HG02759 (cell line): ENCODE results near the gene SORCS2.

ENCODE experiments used
- ATAC-seq: cut with Tn5 transposase; IDR thresholded peaks from one replicate; pipeline ENCODE4 v1.9.1; 2021; ENCODE audit warnings: mild to moderate bottlenecking, moderate library complexity; ENCODE audit not compliant: unreplicated experiment

SORCS2 gene

DNA sequence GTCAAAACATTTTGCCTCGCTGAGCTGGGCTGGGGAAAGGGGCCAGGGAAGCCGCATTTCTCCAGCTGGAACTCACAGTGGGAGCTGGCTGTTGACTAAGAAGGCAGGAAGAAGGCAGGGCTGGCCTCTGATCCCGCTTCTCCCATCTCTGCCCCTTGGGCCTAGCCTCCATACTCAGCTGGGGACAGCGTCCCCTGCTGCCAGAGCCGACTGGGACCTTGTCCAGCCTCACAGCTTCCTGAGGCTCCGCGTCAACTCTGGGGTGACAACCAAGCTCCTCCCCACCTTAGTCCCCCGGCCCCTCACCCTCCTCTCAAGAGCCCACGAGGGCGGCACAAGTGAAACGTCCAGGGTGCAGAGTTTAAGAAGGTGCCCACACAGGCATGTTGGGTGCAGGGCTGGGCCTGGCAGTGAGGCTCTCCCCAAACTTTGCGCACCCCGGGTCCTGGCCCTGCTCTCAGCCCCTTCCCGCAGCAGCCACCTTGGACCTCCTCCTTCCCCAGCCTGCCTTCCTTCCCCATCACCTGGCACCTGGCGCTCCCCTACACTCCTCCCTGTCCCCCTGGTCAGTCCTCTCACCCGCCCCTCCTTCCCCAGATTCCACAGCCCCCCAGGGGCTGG is 141.6 kb downstream of the SORCS2 start:
- no peak for ATAC-seq

DNA sequence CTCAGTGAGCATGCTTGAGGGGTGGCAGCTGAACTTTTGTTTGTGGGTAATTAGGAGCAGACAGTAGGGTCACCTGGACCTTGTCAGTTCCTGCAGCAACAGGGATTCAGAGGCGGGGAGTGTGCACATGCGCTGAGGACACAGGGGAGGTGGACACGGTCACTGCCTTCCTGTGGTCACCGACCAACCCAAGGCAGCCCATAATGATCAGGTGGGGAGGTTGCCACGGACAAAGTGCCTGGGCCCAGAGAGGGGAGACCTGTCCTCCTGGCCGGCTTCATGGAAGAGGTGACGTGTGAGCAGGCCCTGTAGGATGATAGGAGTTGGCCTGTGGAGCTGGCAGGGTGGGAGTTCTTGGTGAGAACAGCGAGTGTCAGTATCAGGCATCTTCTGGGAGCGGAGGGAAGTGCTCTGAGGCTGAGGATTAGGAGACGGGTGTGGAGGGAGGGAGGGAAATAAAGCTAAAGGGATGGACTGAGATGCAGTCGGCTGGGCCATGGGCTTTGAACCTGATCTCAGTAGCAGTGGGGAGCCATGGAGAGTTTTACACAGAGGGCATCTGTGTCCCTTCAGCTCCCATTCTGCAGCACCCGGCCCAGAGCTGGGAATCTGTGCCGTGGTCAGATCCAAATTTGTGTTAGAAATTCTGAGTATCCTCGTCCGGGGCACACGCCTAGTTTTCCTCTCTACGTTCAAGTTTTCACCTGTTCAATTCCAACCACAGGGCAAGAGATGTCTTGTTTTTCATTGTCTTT is 142.4 kb downstream of the SORCS2 start:
- no peak for ATAC-seq

DNA sequence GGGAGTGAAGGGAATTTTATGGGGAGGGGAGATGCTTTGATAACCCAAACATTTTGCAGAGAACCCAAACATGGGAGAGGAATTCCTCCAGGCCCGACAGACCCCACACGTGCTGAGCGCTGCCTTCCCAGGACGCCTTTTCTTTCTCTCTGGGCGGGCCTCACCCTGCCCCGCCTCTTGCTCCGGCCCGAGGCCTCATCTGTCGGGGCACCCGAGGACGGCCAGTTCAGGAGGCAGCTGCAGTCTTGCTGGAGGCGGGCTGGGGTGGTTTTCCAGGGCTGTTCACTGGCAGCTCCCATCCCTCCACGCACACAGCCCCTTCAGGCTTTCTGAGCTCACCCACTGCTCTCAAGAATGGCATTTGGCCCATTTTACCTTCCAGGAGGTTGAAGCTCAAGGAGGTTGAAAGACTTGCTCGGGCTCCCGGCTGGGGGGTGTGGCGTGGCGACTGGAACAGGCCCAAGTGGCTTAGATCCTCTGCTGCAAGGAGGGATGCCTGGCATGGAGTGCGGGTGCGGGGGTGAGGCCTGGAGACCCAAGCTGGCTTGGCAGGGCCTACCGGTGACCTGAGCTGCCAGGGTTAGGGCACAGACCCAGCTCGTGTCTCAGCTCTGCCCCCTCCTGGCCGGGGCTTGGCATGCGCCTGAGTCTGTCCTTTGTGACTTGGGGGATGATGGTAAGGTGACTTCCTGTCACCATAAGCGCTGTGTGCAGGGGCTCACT is 143.2 kb downstream of the SORCS2 start:
- ATAC-seq, result no peak

DNA sequence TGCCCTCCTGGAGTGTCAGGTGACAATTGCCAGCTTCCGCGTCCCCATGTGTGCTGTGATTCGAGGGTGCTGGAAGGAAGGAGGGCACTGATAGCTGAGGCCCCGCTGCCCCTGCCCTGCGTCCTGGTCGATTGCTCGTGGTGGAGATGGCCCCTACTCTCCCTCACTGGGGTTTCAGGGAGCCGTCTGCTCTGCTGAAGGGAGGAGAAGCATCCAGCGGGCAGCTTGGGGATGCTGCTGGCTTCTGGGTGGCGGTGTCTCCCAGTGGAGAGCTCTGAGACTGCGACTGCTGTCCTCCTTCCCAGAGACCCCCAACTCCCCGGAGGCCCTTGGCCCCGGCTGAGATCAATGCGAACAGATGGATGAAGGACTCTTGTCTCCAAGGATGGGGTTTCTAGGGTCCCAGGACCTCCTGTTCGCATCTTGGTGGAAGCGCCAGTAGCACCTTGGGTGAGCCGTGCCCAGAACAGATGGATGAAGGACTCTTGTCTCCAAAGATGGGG is 143.8 kb downstream of the SORCS2 start:
- no peak for ATAC-seq

DNA sequence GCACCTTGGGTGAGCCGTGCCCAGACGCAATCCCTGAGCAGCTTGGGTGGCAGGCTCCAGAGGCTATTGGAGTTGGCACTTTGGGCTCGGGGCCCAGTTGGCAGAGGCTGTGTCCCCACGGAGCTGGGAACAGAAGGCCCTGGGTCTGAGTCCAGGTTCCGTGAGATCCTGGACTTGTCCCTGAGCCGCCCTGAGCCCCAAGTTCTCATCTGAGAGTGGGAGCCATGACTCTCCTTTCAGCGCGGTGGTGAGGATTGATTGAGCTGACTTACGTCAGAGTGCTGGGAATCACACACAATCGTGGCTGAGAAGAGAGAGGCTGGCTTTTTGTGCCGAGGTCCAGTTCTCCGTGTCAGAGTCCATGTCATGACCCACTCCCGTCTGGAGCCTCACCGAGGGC is 144.4 kb downstream of the SORCS2 start:
- no peak for ATAC-seq

DNA sequence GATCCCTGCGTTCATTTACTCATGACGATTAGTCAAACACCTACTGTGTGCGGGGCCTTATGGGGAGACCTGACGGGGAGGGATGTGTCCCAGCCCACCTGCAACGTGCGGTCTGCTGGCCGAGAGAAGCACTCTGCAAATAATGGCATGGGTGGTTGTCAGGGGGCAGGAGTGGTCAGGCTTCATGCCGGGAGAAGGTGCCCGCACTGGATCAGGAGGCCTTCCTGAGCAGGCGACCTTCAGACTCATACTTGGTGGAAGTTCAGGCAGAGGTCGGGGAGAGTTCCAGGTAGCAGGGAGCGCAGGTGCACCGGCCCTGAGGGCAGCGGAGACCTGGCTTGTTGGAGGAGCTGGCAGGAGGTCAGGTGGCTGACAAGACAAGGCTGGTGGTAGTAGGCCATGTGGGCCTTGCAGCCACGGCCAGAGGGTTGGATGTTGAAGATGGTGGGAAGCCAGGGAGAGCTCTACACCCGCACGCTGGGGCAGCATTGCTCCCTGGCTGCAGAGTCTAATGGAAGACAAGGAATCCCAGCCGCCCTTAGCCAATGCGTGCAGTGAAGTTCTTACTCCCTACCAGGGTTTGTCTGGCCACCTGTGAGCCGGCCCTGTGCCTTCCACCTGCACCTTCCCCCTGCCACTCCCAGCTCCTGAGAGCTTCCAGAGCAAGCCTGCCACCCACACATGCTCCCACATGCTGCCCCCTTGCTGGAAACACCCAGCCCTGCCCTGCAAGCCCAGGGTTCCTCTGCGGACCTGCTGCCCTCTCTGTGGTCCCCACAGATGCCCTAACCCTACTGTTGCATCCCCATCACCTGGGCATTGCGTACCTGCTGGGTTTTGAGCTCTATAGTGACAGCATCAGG is 145.1 kb downstream of the SORCS2 start:
- no peak for ATAC-seq

DNA sequence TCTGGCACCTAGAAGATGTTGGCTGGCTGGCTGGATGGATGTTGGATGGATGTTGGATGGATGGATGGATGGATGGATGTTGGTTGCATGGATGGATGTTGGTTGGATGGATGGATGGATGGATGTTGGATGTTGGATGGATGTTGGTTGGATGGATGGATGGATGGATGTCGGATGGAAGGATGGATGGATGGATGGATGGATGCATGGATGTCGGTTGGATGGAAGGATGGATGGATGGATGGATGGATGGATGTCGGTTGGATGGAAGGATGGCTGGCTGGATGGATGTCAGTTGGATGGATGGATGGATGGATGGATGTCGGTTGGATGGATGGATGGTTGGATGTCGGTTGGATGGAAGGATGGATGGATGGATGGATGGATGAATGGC is 145.7 kb downstream of the SORCS2 start:
- no peak for ATAC-seq

DNA sequence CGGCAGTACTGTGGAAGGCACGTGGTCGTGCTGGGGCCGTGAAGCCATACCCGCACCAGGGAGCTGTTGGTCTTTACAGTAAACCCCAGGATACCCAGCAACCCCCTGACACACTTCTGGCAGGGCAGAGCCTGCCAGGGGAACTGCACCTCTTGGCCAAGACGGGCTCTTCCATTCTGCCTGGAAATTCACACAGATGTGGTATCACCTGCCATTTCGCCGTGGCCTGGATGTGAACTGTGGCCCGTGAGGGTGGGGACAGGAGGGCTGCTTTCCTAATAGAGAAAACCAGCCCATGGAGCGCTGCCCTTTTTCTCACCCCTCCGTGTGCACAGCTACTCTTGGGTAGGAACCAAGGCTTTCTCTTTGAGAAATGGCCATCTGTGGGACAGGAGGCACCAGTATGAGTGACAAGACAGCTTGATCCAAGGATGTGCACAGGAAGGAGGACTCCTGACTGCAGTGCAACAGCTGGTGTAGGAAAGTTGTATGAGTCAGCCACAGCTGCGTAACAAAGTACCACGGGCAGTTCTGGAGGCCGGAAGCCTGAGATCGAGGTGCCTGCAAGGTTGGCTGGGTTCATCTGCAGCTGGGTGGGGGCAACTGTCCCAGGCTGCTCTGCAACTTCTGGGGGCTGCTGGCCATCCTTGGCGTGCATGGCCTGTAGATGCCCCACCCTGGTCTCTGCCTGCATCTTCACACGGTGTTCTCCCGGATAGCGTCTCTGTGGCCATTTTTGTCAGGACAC is 146.7 kb downstream of the SORCS2 start:
- ATAC-seq, result no peak

DNA sequence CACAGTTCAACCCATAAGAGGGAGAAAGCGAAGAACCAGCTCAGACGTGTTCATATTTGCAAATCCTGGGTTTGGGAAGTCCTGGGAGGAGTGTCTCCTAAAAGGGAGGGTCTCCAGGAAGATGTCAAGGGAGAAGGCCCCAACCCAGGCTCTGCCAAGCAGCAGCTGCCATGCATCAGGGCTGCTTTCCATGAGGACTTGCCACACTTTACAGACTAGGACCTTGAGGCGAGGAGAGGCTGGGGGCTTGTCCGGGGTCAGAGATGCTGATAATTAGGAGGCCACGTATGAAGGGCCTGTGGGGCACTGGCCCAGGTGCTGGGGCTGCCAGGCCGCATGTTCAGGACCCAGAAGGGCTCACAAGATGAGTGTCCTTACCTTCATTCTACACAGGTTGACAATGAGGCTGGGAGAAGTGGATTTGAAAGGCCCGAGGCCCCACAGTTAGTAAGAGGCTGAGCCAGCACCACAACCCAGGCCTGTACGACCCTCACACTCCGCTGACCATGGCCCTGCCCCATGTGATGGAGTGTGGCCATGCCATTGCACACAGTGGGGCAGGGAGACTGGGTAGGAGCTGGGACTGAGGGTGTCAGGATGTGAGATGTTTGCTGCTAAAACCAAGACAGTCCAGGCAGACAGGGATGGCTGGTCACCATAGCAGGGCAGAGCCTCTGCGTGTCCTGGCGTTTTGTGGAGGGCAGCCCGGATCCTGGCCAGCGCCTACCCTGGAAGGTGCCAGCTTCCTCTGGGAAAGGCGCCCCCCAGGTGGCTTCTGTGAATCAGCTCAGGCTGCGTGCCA is 147.6 kb downstream of the SORCS2 start:
- no peak for ATAC-seq

DNA sequence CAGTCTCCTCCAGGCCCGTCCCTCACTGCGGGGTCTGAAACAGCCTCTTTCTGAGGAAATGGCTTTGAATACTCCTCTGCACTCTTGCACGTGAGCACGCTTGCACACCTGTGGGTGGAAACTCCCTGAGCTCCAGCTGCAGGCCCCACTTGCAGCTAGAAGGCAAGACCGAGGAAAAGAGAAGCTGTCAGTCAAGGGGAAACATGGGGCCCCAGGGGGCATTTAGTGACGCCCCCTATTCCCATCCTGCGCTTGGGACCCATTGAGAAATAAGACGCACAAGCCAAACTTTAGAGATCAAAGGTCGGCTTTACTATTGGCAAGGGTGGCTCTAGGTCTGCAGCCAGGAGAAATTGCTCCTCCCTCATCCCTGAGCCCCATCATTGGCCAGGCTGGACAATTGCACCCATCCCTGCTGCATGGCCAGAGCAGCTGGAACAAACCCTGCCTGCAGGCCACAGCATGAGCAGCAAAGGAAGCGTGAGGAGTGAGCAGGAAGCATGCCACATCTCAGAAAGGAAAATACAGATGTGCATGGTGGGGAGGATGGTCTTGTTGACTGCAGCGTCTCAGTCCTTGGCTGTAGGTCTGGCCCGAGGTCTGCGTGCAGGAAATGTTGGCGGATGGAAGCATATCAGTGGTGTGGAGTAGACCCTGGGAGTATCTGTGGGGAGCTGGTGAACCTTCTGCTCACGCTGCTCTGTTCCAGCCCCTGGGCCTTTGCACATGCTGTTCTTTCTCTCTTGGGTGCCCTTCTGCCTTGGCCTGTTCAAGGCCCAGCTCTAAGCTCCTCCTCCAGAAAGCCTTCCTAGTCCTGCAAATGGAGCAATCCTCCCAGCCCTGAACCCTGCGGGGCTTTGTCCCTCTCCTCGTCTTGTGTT is 148.5 kb downstream of the SORCS2 start:
- no peak for ATAC-seq

DNA sequence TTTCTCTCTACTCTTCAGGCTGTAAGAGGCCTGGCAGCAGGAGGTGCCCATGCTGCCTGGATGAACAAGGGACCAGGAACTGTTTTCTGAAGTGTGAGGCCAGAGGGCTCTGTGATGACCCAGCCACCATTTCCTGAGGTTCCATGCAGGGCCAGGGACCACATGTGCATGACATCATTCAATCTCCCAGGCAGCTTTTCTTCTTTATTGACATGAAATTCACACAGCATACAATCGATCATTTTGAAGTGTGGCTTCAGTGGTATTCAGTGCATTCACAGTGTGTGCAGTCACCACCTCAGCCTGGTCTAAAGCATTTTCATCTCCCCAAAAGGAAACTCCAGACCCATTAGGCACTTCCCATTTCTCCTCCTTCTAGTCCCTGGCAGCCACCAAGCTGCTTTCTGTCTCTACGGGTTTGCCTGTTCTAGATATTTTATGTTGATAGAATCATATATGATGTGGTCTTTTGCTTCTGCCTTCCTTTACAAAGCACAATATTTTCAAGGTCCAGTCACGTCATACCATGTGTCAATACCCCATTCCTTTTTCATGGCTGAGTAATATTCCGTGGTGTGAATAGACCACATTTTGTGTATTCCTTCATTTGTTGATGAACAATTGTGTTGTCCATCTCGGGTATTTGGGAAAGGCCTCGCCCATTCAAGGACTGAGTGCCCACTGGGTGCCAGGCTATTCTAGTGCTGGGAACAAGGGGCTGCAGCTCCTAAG is 149.3 kb downstream of the SORCS2 start:
- no peak for ATAC-seq

DNA sequence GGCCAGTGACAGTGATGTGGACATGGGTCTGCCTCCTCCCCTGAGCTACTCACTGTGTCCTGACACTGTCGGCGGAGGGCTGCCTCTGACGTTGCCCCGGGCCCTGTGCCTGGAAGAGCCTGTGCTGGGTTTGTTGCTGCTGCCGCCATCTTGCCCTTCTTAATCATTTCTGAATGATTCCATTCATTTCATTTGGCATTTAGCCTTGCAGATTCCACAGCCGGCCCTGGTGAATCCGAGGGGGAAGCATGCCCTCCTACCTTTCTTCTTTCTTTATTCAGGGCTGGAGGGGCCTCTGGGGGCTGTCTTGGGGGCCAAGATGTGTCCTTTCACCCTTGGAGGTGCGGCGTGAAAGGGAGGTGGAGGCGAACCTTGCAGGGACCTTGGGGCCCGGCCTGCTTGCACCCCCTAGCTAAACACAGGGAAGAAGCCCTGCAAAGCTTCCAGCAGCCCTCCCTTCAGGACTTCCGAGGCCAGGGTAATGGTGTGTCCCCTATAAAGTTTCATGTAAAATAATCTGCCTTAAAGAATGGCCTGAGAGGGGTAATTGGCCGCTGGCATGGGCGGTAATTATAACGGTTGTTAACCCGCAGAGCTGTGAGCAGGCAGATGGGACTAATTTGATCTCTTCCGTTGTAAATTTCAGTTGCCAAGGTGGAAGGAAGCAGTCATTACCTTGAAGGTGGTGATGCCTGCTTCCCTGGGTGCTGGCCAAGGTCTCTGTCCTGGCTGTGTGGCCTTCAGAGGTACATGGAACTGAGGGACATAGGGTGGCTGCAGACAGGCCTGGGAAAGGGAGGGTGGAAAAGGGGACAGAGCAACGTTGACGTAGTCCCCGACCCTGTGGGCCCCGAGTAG is 150.1 kb downstream of the SORCS2 start:
- ATAC-seq, result no peak

DNA sequence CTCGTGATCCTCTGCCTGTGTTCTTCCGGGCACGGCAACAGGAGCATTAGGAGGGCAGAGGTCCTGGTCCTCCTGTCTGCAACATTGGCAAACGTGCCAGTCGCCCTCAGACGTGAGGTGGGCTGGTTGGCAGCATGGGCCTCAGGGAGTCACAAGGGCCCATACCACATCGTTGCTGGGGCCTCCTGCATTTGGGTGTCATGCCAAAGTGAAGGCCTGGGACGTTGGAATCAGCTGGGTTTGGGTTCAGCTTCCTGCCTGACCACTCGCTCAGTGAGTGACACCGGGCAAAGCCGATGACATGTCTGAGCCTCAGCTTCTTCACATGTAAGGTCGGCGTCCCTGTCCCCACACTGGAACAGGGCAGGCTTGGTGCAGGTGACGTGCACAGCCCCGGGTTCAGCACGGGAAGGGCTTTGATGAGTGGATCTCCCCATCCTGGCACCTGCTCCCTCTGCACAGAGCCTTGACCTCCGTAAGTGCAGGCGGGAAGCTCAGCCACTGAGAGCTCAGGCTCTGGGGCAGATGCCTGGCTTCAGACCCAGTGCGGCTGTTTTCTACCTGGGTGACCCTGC is 150.8 kb downstream of the SORCS2 start:
- no peak for ATAC-seq

DNA sequence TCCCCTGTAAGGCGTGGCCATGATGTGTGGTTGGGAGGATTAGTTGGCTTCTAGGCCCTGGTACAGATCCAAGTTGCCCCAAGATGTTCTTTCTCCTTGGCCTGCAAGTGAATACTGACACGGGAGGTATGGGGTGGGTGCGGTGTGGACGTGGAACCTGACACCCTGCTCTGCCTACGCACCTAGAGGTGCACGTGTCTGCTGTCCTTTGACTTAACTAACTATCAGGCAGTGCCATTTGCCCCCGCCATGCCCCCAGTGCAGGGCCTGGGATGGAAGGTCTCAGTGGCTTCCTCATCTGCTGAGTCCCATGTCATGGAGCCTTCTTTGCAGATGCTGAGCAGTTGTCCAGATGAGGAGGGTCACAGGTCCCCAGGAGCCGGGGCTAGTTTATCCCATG is 151.6 kb downstream of the SORCS2 start:
- no peak for ATAC-seq

DNA sequence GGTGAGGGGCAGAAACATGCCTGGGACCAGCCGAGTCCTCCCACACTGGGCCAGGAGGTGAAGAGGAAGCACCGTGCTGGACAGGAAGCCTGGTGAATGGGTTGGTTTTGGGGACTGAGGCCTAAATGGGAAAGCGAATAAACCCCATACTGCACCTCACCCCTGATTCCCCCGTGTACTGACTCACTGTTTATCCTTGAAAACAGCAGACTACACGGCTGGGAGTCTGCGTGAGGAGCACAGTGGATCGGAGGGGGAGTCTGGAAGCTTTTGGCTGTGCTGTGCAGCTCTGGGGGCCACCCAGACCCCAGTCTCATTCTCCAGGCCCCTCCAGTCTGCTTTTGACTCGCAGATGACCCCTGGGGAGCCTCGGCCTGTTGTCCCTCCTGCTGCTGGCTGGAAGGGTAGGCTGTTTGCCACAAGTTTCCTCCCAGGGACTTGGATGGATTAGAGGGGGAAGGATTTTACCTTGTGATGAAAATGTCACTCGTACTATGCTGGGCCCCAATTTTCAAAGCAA is 152.4 kb downstream of the SORCS2 start:
- ATAC-seq, result no peak

DNA sequence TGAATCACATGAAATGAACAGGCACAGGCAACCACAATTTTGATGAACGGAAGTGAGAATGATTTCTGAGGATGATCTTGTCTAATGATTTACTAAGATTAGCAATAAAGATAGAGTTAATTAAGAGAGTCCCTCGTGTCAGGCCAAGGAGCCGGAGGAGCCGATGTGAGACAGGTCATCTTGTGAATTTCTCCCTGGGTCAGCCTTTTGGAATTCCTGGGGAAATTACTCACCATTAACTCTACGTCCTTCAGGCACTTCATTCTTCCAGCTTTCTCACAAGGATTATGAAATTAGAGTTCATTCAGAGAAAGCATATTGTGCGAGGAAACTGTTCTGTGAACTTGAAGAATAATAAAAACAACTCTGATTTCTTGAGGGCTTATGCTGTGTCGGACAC is 155.6 kb downstream of the SORCS2 start:
- no peak for ATAC-seq
